ENCODE data around the gene MAP3K2.
A peak's percentile ranks its signal among the peaks of the same experiment; 100 is the strongest.

MAP3K2 gene

GRCh38 chr2:127387655-127388422 is at the start of gene MAP3K2:
Gene MAP3K2 (minus strand): TSS chr2:127387975. CDS start chr2:127343129, 44,846 bp downstream.
- DNase-seq: peak; percentile 96

GRCh38 chr2:127437056-127437455 is 49.3 kb upstream of the MAP3K2 start:
- no peak for DNase-seq

- DNase-seq: no peak
Measured at GRCh38 chr2:127434515-127434914, 46.7 kb upstream of the MAP3K2 start.

DNA sequence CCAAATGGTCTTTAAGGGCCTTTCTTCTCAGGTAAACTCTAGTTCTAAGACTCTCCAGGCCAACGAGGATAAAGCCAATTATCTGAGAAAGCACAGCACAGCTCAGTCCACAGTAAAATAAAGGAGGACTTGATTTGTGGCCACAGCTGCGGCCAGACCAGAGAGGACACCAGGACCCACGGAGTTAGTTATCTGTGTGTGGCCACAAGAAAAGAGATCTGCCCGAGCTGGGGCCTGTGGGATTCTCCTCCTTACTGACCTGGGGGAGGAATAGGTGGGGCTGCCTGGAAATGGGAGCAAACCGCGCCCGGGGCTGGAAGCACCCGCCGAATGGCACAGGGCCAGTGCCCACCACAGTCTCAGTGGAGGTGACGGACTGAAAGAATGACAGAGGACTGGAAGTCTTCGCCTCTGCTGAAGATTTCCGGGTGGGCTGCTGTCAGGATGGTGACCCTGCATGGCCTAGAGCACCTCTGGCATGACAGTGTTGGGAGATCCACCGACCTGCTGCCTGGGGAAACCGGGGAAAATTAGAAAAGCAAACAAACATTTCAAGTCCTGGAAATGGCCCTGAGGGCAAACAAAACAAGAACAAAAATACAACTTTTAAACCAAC is 43.7 kb upstream of the MAP3K2 start:
- DNase-seq: no peak

DNA sequence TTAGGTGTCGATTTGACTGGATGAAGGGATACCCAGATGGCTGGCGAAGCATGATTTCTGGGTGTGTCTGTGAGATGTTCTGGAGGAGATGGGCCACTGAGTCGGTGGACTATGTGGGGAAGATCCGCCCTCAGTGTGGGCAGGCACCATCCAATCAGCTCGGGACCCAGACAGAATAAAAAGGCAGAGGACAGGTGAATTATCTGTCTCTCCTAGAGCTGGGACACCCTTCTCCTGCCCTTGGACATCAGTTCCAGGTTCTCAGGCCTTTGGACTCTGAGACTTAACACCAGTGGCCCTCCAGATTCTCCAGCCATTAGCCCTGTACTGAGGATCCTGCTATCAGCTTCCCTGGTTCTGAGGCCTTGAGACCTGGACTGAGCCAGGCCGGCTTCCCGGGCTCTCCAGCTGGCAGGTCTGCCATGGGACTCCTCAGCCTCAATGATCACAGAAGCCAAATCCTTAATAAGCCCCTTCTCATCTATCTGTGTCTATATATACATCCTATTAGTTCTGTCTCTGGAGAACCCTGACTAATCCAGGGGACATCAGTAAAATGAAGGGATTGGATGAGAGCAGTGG is 42.2 kb upstream of the MAP3K2 start:
- DNase-seq: no peak

GRCh38 chr2:127429291-127429690 is 41.5 kb upstream of the MAP3K2 start:
- DNase-seq: no peak

GRCh38 chr2:127428815-127429109 is 41.0 kb upstream of the MAP3K2 start:
- no peak for DNase-seq

DNA sequence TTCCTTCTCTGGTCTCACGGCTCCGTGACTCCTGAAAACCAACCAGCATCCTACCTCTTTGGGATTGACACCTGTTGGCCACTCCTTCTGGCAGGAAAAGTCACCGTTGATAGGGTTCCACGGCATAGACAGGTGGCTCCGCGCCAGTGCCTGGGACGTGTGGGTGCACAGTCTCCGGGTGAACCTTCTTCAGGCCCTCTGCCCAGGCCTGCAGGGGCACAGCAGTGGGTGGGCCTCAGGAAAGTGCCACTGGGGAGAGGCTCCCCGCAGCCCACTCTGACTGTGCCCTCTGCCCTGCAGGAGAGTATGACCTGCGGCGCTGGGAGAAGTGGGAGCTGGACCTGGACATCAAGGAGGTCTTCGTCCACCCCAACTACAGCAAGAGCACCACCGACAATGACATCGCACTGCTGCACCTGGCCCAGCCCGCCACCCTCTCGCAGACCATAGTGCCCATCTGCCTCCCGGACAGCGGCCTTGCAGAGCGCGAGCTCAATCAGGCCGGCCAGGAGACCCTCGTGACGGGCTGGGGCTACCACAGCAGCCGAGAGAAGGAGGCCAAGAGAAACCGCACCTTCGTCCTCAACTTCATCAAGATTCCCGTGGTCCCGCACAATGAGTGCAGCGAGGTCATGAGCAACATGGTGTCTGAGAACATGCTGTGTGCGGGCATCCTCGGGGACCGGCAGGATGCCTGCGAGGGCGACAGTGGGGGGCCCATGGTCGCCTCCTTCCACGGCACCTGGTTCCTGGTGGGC is 40.5 kb upstream of the MAP3K2 start:
- no peak for DNase-seq

DNA sequence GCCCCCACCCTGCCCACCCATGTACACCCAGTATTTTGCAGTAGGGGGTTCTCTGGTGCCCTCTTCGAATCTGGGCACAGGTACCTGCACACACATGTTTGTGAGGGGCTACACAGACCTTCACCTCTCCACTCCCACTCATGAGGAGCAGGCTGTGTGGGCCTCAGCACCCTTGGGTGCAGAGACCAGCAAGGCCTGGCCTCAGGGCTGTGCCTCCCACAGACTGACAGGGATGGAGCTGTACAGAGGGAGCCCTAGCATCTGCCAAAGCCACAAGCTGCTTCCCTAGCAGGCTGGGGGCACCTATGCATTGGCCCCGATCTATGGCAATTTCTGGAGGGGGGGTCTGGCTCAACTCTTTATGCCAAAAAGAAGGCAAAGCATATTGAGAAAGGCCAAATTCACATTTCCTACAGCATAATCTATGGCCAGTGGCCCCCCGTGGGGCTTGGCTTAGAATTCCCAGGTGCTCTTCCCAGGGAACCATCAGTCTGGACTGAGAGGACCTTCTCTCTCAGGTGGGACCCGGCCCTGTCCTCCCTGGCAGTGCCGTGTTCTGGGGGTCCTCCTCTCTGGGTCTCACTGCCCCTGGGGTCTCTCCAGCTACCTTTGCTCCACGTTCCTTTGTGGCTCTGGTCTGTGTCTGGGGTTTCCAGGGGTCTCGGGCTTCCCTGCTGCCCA is 39.7 kb upstream of the MAP3K2 start:
- no peak for DNase-seq

DNA sequence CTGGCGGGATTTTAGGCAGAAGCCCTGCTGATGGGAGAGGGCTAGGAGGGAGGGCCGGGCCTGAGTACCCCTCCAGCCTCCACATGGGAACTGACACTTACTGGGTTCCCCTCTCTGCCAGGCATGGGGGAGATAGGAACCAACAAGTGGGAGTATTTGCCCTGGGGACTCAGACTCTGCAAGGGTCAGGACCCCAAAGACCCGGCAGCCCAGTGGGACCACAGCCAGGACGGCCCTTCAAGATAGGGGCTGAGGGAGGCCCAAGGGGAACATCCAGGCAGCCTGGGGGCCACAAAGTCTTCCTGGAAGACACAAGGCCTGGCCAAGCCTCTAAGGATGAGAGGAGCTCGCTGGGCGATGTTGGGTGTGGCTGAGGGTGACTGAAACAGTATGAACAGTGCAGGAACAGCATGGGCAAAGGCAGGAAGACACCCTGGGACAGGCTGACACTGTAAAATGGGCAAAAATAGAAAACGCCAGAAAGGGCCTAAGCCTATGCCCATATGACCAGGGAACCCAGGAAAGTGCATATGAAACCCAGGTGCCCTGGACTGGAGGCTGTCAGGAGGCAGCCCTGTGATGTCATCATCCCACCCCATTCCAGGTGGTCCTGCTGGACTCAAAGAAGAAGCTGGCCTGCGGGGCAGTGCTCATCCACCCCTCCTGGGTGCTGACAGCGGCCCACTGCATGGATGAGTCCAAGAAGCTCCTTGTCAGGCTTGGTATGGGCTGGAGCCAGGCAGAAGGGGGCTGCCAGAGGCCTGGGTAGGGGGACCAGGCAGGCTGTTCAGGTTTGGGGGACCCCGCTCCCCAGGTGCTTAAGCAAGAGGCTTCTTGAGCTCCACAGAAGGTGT is 39.0 kb upstream of the MAP3K2 start:
- no peak for DNase-seq

GRCh38 chr2:127425540-127426490 is 38.0 kb upstream of the MAP3K2 start:
- no peak for DNase-seq

GRCh38 chr2:127424598-127425520 is 37.1 kb upstream of the MAP3K2 start:
- DNase-seq: no peak

DNA sequence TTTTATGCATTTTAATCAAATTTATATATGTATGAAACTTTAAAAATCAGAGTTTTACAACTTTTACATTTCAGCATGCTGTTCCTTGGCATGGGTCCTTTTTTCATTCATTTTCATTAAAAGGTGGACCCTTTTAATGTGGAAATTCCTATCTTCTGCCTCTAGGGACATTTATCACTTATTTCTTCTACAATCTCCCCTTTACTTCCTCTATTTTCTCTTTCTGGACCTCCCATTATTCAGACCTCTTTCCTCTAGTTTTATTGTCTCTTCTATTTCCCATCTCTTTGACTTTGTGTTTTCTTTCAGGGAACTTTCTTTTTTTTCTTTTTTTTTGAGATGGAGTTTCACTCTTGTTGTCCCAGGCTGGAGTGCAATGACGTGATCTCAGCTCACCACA is 36.1 kb upstream of the MAP3K2 start:
- DNase-seq: peak; percentile 64

- no peak for DNase-seq
Measured at GRCh38 chr2:127423478-127423843, 35.7 kb upstream of the MAP3K2 start.

DNA sequence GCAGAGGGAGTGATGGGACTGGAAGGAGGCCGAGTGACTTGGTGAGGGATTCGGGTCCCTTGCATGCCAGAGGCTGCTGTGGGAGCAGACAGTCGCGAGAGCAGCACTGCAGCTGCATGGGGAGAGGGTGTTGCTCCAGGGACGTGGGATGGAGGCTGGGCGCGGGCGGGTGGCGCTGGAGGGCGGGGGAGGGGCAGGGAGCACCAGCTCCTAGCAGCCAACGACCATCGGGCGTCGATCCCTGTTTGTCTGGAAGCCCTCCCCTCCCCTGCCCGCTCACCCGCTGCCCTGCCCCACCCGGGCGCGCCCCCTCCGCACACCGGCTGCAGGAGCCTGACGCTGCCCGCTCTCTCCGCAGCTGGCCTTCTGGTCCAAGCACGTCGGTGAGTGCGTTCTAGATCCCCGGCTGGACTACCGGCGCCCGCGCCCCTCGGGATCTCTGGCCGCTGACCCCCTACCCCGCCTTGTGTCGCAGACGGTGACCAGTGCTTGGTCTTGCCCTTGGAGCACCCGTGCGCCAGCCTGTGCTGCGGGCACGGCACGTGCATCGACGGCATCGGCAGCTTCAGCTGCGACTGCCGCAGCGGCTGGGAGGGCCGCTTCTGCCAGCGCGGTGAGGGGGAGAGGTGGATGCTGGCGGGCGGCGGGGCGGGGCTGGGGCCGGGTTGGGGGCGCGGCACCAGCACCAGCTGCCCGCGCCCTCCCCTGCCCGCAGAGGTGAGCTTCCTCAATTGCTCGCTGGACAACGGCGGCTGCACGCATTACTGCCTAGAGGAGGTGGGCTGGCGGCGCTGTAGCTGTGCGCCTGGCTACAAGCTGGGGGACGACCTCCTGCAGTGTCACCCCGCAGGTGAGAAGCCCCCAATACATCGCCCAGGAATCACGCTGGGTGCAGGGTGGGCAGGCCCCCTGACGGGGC is 35.0 kb upstream of the MAP3K2 start:
- peak; percentile 73 for DNase-seq

DNA sequence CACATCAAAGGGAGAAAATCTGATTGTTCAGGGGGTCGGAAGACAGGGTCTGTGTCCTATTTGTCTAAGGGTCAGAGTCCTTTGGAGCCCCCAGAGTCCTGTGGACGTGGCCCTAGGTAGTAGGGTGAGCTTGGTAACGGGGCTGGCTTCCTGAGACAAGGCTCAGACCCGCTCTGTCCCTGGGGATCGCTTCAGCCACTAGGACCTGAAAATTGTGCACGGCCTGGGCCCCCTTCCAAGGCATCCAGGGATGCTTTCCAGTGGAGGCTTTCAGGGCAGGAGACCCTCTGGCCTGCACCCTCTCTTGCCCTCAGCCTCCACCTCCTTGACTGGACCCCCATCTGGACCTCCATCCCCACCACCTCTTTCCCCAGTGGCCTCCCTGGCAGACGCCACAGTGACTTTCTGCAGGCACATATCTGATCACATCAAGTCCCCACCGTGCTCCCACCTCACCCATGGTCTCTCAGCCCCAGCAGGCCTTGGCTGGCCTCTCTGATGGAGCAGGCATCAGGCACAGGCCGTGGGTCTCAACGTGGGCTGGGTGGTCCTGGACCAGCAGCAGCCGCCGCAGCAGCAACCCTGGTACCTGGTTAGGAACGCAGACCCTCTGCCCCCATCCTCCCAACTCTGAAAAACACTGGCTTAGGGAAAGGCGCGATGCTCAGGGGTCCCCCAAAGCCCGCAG is 34.2 kb upstream of the MAP3K2 start:
- no peak for DNase-seq

DNA sequence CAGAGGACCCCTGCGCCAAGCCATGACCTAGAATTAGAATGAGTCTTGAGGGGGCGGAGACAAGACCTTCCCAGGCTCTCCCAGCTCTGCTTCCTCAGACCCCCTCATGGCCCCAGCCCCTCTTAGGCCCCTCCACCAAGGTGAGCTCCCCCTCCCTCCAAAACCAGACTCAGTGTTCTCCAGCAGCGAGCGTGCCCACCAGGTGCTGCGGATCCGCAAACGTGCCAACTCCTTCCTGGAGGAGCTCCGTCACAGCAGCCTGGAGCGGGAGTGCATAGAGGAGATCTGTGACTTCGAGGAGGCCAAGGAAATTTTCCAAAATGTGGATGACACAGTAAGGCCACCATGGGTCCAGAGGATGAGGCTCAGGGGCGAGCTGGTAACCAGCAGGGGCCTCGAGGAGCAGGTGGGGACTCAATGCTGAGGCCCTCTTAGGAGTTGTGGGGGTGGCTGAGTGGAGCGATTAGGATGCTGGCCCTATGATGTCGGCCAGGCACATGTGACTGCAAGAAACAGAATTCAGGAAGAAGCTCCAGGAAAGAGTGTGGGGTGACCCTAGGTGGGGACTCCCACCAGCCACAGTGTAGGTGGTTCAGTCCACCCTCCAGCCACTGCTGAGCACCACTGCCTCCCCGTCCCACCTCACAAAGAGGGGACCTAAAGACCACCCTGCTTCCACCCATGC is 33.5 kb upstream of the MAP3K2 start:
- DNase-seq: no peak
